ENCODE results near the gene SPATA19. TPM values are rescaled to one million over a fixed set of nuclear protein-coding genes. Genes with fewer than 3 reads are reported as not detected.

SPATA19 gene
- not detected for polyA plus RNA-seq (2013, experiment 1 of 2)
- polyA plus RNA-seq (2013, experiment 2 of 2), result not detected

GRCh38 chr11:133845413-133845812 is at the start of gene SPATA19:
Gene SPATA19 (minus strand): TSS chr11:133845513. CDS start chr11:133845446, 67 bp downstream.
- H4K91ac ChIP-seq (ENCODE audit: low read length), result no peak within 1 kb of the TSS
- H3K23ac ChIP-seq (ENCODE audit: low read length in 2 of 2), result no peak within 1 kb of the TSS
- DNase-seq, result no peak
- H3K79me1 ChIP-seq (replicated peaks; ENCODE audit: low read length, poor library complexity, severe bottlenecking), result no peaks in the 10 kb centered on the region
- no peak within 1 kb of the TSS for H3K14ac ChIP-seq (ENCODE audit: low read length in 2 of 2)
- H3K4me1 ChIP-seq (ENCODE audit: control insufficient read depth, insufficient read depth, low read depth, low read length), result no peaks in the 10 kb centered on the region
- H3K27ac ChIP-seq (ENCODE audit: low read length, poor library complexity, severe bottlenecking), result no peak within 1 kb of the TSS
- H2BK5ac ChIP-seq (ENCODE audit: low read depth, low read length, poor library complexity, severe bottlenecking), result no peak within 1 kb of the TSS
- H3K4ac ChIP-seq (ENCODE audit: low read depth in 1 of 2, low read length in 2 of 2), result no peak within 1 kb of the TSS
- no peak within 1 kb of the TSS for H3K9ac ChIP-seq (ENCODE audit: low read length)
- no peak within 1 kb of the TSS for H2AK5ac ChIP-seq (ENCODE audit: low read length, severe bottlenecking)
- H2AFZ ChIP-seq (ENCODE audit: low read depth, low read length), result no peak within 1 kb of the TSS
- H3K36me3 ChIP-seq (ENCODE audit: control insufficient read depth in 1 of 2, insufficient read depth in 2 of 2, low read depth in 1 of 2, low read length in 2 of 2), result no peaks in the 10 kb centered on the region
- no peak within 1 kb of the TSS for H3K4me2 ChIP-seq (ENCODE audit: low read length, poor library complexity, severe bottlenecking)
- H3K4me3 ChIP-seq (ENCODE audit: insufficient read depth in 1 of 2, low read depth in 1 of 2, low read length in 2 of 2), result no peak within 1 kb of the TSS
- no peak within 1 kb of the TSS for H2BK120ac ChIP-seq (ENCODE audit: low read depth, low read length)
- H3K18ac ChIP-seq (ENCODE audit: low read depth in 1 of 2, low read length in 2 of 2), result no peak within 1 kb of the TSS
- no peak within 1 kb of the TSS for H2BK15ac ChIP-seq (ENCODE audit: low read depth, poor library complexity, severe bottlenecking)
- no peaks in the 10 kb centered on the region for H3K27me3 ChIP-seq (ENCODE audit: control insufficient read depth in 1 of 2, insufficient read depth in 1 of 2, low read length in 2 of 2)
- WGBS, result 72% methylated on average over 1 of the region's 2 CpGs
- no peak within 1 kb of the TSS for H4K8ac ChIP-seq (ENCODE audit: low read length)
- no peak within 1 kb of the TSS for H2BK12ac ChIP-seq (ENCODE audit: low read length in 2 of 2)
- H3K9me3 ChIP-seq (ENCODE audit: control insufficient read depth, low read length), result no peaks in the 10 kb centered on the region

- H4K91ac ChIP-seq (ENCODE audit: low read length), result no peak overlapping the region
- H3K27ac ChIP-seq (ENCODE audit: low read length, poor library complexity, severe bottlenecking), result no peak overlapping the region
- no peak overlapping the region for H2AFZ ChIP-seq (ENCODE audit: low read depth, low read length)
- no peak overlapping the region for H4K8ac ChIP-seq (ENCODE audit: low read length)
- H3K23ac ChIP-seq (ENCODE audit: low read length in 2 of 2), result no peak overlapping the region
- H3K27me3 ChIP-seq (ENCODE audit: control insufficient read depth in 1 of 2, insufficient read depth in 1 of 2, low read length in 2 of 2), result peaks cover 0 to 17% of the 10 kb centered on the region in 2 experiments
- no peak overlapping the region for H2BK12ac ChIP-seq (ENCODE audit: low read length in 2 of 2)
- no peak overlapping the region for H2BK5ac ChIP-seq (ENCODE audit: low read depth, low read length, poor library complexity, severe bottlenecking)
- H3K79me1 ChIP-seq (replicated peaks; ENCODE audit: low read length, poor library complexity, severe bottlenecking), result no peaks in the 10 kb centered on the region
- no peak overlapping the region for H3K4ac ChIP-seq (ENCODE audit: low read depth in 1 of 2, low read length in 2 of 2)
- DNase-seq, result no peak
- H3K18ac ChIP-seq (ENCODE audit: low read depth in 1 of 2, low read length in 2 of 2), result no peak overlapping the region
- H3K9me3 ChIP-seq (ENCODE audit: control insufficient read depth, low read length), result no peaks in the 10 kb centered on the region
- no peak overlapping the region for H3K9ac ChIP-seq (ENCODE audit: low read length)
- H3K14ac ChIP-seq (ENCODE audit: low read length in 2 of 2), result no peak overlapping the region
- H3K4me3 ChIP-seq (ENCODE audit: insufficient read depth in 1 of 2, low read depth in 1 of 2, low read length in 2 of 2), result no peak overlapping the region
- H3K4me1 ChIP-seq (ENCODE audit: control insufficient read depth, insufficient read depth, low read depth, low read length), result no peaks in the 10 kb centered on the region
- no peak overlapping the region for H2BK120ac ChIP-seq (ENCODE audit: low read depth, low read length)
- no peak overlapping the region for H2AK5ac ChIP-seq (ENCODE audit: low read length, severe bottlenecking)
- WGBS, result 66% methylated on average over 9 of the region's 10 CpGs
- no peak overlapping the region for H2BK15ac ChIP-seq (ENCODE audit: low read depth, poor library complexity, severe bottlenecking)
- H3K4me2 ChIP-seq (ENCODE audit: low read length, poor library complexity, severe bottlenecking), result no peak overlapping the region
- no peaks in the 10 kb centered on the region for H3K36me3 ChIP-seq (ENCODE audit: control insufficient read depth in 1 of 2, insufficient read depth in 2 of 2, low read depth in 1 of 2, low read length in 2 of 2)
Measured at GRCh38 chr11:133895061-133895479, 49.8 kb upstream of the SPATA19 start.

GRCh38 chr11:133893381-133893780 is 48.1 kb upstream of the SPATA19 start:
- no peak overlapping the region for H3K23ac ChIP-seq (ENCODE audit: low read length in 2 of 2)

GRCh38 chr11:133892584-133893380 is 47.5 kb upstream of the SPATA19 start:
- no peaks in the 10 kb centered on the region for H3K36me3 ChIP-seq (ENCODE audit: control insufficient read depth in 1 of 2, insufficient read depth in 2 of 2, low read depth in 1 of 2, low read length in 2 of 2)
- H3K27ac ChIP-seq (ENCODE audit: low read length, poor library complexity, severe bottlenecking), result no peak overlapping the region
- H3K4me3 ChIP-seq (ENCODE audit: insufficient read depth in 1 of 2, low read depth in 1 of 2, low read length in 2 of 2), result no peak overlapping the region
- H4K91ac ChIP-seq (ENCODE audit: low read length), result no peak overlapping the region
- H4K8ac ChIP-seq (ENCODE audit: low read length), result no peak overlapping the region
- H3K18ac ChIP-seq (ENCODE audit: low read depth in 1 of 2, low read length in 2 of 2), result no peak overlapping the region
- H2BK5ac ChIP-seq (ENCODE audit: low read depth, low read length, poor library complexity, severe bottlenecking), result no peak overlapping the region
- no peak overlapping the region for H3K9ac ChIP-seq (ENCODE audit: low read length)
- no peak overlapping the region for H3K23ac ChIP-seq (ENCODE audit: low read length in 2 of 2)
- H3K4me1 ChIP-seq (ENCODE audit: control insufficient read depth, insufficient read depth, low read depth, low read length), result no peaks in the 10 kb centered on the region
- 75% methylated on average over 19 of the region's 19 CpGs for whole genome bisulfite sequencing
- H3K4ac ChIP-seq (ENCODE audit: low read depth in 1 of 2, low read length in 2 of 2), result no peak overlapping the region
- peaks cover 0 to 10% of the 10 kb centered on the region in 2 experiments for H3K27me3 ChIP-seq (ENCODE audit: control insufficient read depth in 1 of 2, insufficient read depth in 1 of 2, low read length in 2 of 2)
- H3K9me3 ChIP-seq (ENCODE audit: control insufficient read depth, low read length), result no peaks in the 10 kb centered on the region
- no peaks in the 10 kb centered on the region for H3K79me1 ChIP-seq (replicated peaks; ENCODE audit: low read length, poor library complexity, severe bottlenecking)
- H2BK15ac ChIP-seq (ENCODE audit: low read depth, poor library complexity, severe bottlenecking), result no peak overlapping the region
- no peak overlapping the region for H3K4me2 ChIP-seq (ENCODE audit: low read length, poor library complexity, severe bottlenecking)
- H2BK120ac ChIP-seq (ENCODE audit: low read depth, low read length), result no peak overlapping the region
- no peak overlapping the region for H2BK12ac ChIP-seq (ENCODE audit: low read length in 2 of 2)
- H2AK5ac ChIP-seq (ENCODE audit: low read length, severe bottlenecking), result no peak overlapping the region
- H2AFZ ChIP-seq (ENCODE audit: low read depth, low read length), result no peak overlapping the region
- H3K14ac ChIP-seq (ENCODE audit: low read length in 2 of 2), result no peak overlapping the region
- DNase-seq, result no peak

More at GRCh38 chr11:133893381-133893780, 48.1 kb upstream of the SPATA19 start:
- Histone ChIP-seq H3K4me1 (ENCODE audit: control insufficient read depth, insufficient read depth, low read depth, low read length) (no peaks in the 10 kb centered on the region), H3K4ac (ENCODE audit: low read depth in 1 of 2, low read length in 2 of 2) (no peak overlapping the region), H4K91ac (ENCODE audit: low read length) (no peak overlapping the region), H3K27ac (ENCODE audit: low read length, poor library complexity, severe bottlenecking) (no peak overlapping the region), H4K8ac (ENCODE audit: low read length) (no peak overlapping the region), H2BK15ac (ENCODE audit: low read depth, poor library complexity, severe bottlenecking) (no peak overlapping the region), H2BK12ac (ENCODE audit: low read length in 2 of 2) (no peak overlapping the region), H2BK120ac (ENCODE audit: low read depth, low read length) (no peak overlapping the region), H3K14ac (ENCODE audit: low read length in 2 of 2) (no peak overlapping the region), H3K27me3 (ENCODE audit: control insufficient read depth in 1 of 2, insufficient read depth in 1 of 2, low read length in 2 of 2) (peaks cover 0 to 10% of the 10 kb centered on the region in 2 experiments), H3K18ac (ENCODE audit: low read depth in 1 of 2, low read length in 2 of 2) (no peak overlapping the region), H3K9ac (ENCODE audit: low read length) (no peak overlapping the region), H3K79me1 (replicated peaks; ENCODE audit: low read length, poor library complexity, severe bottlenecking) (no peaks in the 10 kb centered on the region), H2AFZ (ENCODE audit: low read depth, low read length) (no peak overlapping the region), H2BK5ac (ENCODE audit: low read depth, low read length, poor library complexity, severe bottlenecking) (no peak overlapping the region), H3K4me2 (ENCODE audit: low read length, poor library complexity, severe bottlenecking) (no peak overlapping the region), H3K36me3 (ENCODE audit: control insufficient read depth in 1 of 2, insufficient read depth in 2 of 2, low read depth in 1 of 2, low read length in 2 of 2) (no peaks in the 10 kb centered on the region), H3K4me3 (ENCODE audit: insufficient read depth in 1 of 2, low read depth in 1 of 2, low read length in 2 of 2) (no peak overlapping the region), H2AK5ac (ENCODE audit: low read length, severe bottlenecking) (no peak overlapping the region), H3K9me3 (ENCODE audit: control insufficient read depth, low read length) (no peaks in the 10 kb centered on the region)
- DNase-seq, result no peak
- WGBS, result 83% methylated on average over 9 of the region's 14 CpGs

Data from mesenchymal stem cell (in vitro differentiated cells and primary cell).